Measurements from ENCODE around the gene EPHB3. TPM values are rescaled to one million over a fixed set of nuclear protein-coding genes. Genes with fewer than 3 reads are reported as not detected.
A peak's percentile ranks its signal among the peaks of the same experiment; 100 is the strongest.

The EPHB3 gene
- total RNA-seq: 10 to 100 TPM; 14.7 to 58.1 (median 33.1) TPM

DNA sequence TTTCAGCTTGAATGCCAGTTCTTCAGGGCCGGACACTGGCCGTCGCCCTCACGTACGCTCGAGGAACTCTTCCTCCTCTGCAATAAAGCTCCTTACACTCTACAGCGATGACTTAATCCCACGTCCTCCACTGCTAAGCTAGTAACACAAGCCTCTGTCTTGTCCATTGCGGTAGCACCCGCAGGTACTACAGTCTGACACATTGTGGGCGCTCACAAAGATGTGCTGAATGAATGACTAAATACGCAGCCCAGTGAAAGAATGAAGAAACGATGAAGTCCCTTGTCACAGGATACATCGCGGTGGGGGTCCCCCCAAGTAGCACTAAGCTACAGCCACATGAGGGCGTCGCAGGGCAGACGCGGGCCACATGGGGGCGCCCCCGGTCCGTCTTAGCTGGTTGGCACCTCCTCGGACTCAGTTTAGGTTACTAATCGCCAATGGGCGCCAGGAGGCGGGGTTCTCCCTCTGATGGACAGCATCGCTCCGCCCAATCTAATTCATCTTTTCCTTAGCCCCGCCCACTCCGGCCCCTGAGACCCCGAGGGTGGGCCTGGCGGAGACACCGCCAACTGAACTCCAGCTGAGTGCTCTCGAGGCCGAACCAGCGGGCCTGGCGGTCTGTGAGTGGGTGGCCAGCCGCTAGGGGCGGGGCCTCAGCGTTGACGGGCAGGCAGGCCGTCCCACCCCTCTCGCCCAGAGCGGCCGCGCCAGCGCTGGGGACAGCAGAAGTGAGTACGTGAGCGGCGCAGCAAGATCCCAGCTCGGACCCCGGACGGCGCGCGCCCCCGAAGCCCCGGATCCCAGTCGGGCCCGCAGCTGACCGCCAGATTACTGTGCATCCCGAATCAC is at the start of gene EPHB3:
EPHB3 (plus strand) TSS at position 725 of the 852 bp plus-strand sequence. CDS start 451 bp downstream, outside the sequence.
- peak within 1 kb of the TSS; percentile 88 to 98 (median 94) for H3K27ac ChIP-seq
- TF ChIP-seq, protein P1, sequence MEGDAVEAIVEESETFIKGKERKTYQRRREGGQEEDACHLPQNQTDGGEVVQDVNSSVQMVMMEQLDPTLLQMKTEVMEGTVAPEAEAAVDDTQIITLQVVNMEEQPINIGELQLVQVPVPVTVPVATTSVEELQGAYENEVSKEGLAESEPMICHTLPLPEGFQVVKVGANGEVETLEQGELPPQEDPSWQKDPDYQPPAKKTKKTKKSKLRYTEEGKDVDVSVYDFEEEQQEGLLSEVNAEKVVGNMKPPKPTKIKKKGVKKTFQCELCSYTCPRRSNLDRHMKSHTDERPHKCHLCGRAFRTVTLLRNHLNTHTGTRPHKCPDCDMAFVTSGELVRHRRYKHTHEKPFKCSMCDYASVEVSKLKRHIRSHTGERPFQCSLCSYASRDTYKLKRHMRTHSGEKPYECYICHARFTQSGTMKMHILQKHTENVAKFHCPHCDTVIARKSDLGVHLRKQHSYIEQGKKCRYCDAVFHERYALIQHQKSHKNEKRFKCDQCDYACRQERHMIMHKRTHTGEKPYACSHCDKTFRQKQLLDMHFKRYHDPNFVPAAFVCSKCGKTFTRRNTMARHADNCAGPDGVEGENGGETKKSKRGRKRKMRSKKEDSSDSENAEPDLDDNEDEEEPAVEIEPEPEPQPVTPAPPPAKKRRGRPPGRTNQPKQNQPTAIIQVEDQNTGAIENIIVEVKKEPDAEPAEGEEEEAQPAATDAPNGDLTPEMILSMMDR (IDR thresholded peaks at IDR 0.05): peak; percentile 90 to 100 (median 98)
- peak in 3 of 4 donors; percentile 93 to 96 (median 95) for TF ChIP-seq POLR2A (IDR thresholded peaks at IDR 0.05)
- H3K36me3 ChIP-seq: no peaks in the 10 kb centered on the region
- WGBS, 2 donors: 1 to 3% methylated on average over 15 to 18 of the region's 62 CpGs
- peak within 1 kb of the TSS; percentile 74 to 91 (median 88) for H3K4me3 ChIP-seq
- peaks cover 24 to 69% (median 35%) of the 10 kb centered on the region in 3 donors for H3K4me1 ChIP-seq
- no peaks in the 10 kb centered on the region for H3K9me3 ChIP-seq
- intact Hi-C loops (cut with DNase I): no loop called here
- peaks cover 0 to 29% (median 0%) of the 10 kb centered on the region in 4 donors for H3K27me3 ChIP-seq
- DNase-seq: peak; percentile 87

DNA sequence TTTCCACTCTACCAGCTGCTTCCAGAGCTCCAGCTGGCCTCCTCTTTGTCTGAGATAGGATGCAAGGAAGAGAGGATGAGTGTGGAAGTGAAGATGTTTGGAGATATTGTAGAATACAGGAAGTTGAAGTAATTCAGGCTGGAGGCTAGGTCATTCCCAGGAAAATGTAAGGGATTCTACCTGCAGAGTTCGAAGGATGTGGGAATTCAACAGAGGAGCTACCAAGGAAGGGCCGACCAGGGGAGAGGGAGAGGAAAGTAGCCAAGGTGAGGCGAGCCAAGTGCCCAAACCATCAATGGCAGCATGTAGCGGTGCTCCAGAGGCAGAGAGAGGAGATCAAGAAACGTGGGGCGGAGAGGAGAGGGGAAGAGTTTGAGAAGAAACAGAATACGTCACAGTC is 49.0 kb upstream of the EPHB3 start:
- WGBS, 2 donors: 73 to 81% methylated on average over 7 of the region's 7 CpGs
- H3K9me3 ChIP-seq: peaks cover 0 to 5% (median 0%) of the 10 kb centered on the region in 3 donors
- no peak overlapping the region for H3K4me3 ChIP-seq
- DNase-seq: no peak
- peaks cover 9 to 12% (median 11%) of the 10 kb centered on the region in 3 donors for H3K4me1 ChIP-seq
- peaks cover 0 to 79% (median 3%) of the 10 kb centered on the region in 4 donors for H3K27me3 ChIP-seq
- no peaks in the 10 kb centered on the region for H3K36me3 ChIP-seq
- TF ChIP-seq, protein P1 (IDR thresholded peaks at IDR 0.05): no peak
- TF ChIP-seq POLR2A (IDR thresholded peaks at IDR 0.05): no peak
- intact Hi-C loops (cut with DNase I): loop anchor here (10.0 kb wide), 3 partner anchors 48 to 138 kb away; partner anchors contain the start of gene THPO
- no peak overlapping the region for H3K27ac ChIP-seq

DNA sequence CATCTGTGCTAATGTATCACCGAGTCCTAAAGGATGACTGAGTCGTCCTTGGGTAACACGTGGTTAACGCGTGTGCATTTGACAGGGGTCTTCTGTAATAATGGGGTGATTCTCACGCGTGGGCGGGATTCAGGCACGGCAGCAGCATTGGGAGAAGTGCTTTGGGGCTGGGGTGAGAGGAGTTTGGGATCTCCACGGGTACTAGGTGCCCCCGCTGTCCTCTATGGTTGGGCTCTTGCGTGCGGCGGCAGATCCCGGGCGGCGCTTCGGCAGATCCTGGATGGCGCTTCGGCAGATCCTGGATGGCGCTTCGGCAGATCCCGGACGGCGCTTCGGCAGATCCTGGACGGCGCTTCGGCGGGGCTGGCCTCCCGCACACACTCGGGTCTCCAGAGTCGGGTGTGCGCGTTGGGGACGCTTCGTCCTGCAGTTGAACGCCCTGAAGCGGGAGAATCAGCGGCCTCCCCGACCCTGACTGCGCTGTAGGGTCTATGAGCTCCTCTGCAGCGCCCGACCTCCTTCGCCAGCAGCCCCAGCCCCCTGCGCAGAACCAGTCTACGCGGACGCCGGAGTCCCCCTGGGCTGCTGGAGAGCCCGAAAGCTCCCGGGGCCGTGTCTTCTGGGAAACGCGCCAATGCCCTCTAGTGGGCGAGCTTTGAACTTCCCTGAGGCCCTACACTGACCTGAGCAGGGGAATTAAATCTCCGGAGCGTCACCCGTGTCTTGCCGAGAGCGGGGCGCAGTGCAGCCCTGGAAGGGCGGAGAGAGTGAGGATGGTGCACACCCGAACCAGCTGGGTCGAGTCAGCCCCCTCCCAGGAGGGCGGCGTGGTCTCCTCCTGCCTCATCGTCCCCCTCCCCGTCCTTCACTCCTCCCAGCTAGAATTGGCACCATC is 48.1 kb upstream of the EPHB3 start:
- H3K9me3 ChIP-seq: peaks cover 0 to 5% (median 0%) of the 10 kb centered on the region in 3 donors
- H3K36me3 ChIP-seq: no peaks in the 10 kb centered on the region
- peaks cover 9 to 12% (median 11%) of the 10 kb centered on the region in 3 donors for H3K4me1 ChIP-seq
- peaks cover 0 to 79% (median 3%) of the 10 kb centered on the region in 4 donors for H3K27me3 ChIP-seq
- DNase-seq: peak; percentile 24
- TF ChIP-seq, protein P1 (IDR thresholded peaks at IDR 0.05): peak; percentile 69 to 93 (median 86)
- no peak for TF ChIP-seq POLR2A (IDR thresholded peaks at IDR 0.05)
- H3K27ac ChIP-seq: peak overlapping the region in 2 of 4 donors; percentile 36 to 42
- WGBS, 2 donors: 13 to 14% methylated on average over 13 to 19 of the region's 69 CpGs
- intact Hi-C loops (cut with DNase I): loop anchor here (10.0 kb wide), 3 partner anchors 49 to 139 kb away; partner anchors contain the start of gene THPO
- H3K4me3 ChIP-seq: peak overlapping the region; percentile 24 to 66 (median 47)

DNA sequence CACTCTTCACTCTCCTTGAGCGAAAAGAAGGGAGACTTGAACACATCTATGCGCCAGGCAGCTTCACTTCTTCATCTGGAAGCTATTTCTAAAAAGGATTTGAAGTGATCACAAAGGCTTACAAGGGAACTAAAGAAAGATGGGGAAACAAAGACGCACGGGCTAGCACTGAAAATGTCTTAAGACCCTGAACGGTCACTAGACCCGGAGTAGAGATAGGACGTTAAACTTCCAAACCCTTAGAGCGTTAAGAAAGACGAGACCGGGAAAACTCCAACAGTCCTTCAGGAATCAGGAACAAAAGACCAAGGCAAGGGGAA is 47.5 kb upstream of the EPHB3 start:
- Histone ChIP-seq H3K9me3 (peaks cover 0 to 5% (median 0%) of the 10 kb centered on the region in 3 donors), H3K27ac (peak overlapping the region in 2 of 4 donors; percentile 36 to 42), H3K4me1 (peaks cover 9 to 12% (median 11%) of the 10 kb centered on the region in 3 donors), H3K4me3 (peak overlapping the region in 3 of 4 donors; percentile 46 to 66 (median 48)), H3K36me3 (no peaks in the 10 kb centered on the region), H3K27me3 (peaks cover 0 to 76% (median 3%) of the 10 kb centered on the region in 4 donors)
- intact Hi-C loops (cut with DNase I): loop anchor here (10.0 kb wide), 3 partner anchors 49 to 139 kb away; partner anchors contain the start of gene THPO
- TF ChIP-seq POLR2A (IDR thresholded peaks at IDR 0.05): no peak
- TF ChIP-seq, protein P1 (IDR thresholded peaks at IDR 0.05): no peak
- no peak for DNase-seq
- WGBS, 2 donors: 27 to 39% methylated on average over 9 to 10 of the region's 10 CpGs
